ENCODE data around the gene ADGRL1.

- no peak for TF ChIP-seq POLR2A (IDR thresholded peaks at IDR 0.05)
- TF ChIP-seq CTCF (IDR thresholded peaks at IDR 0.05) = no peak
Observed at GRCh38 chr19:14106840-14107239, 99.1 kb downstream of the ADGRL1 start.

Measured in thyroid gland (tissue), 4 donors.